ENCODE results near the gene GNB3.

Gene GNB3

DNA sequence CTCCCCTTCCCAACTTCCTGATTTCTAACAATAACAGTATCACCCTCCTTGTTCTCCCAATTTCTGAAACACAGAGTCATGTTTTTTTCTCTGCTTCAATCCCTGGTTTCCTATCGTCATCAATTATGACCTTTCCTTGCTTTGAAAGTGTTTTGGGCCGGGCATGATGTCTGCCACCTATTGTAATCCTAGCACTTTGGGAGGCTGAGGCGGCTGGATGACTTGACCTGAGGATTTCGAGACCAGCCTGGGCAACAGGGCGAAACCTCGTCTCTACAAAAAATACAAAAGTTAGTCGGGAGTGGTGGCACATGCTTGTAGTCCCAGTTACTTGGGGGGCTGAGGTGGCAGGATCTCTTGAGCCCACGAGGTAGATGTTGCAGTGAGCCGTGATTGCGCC lies 31.7 kb upstream of the GNB3 start:
- H3K4me3 ChIP-seq (ENCODE audit: low read depth, low read length) = no peak overlapping the region
- TF ChIP-seq, protein P1, sequence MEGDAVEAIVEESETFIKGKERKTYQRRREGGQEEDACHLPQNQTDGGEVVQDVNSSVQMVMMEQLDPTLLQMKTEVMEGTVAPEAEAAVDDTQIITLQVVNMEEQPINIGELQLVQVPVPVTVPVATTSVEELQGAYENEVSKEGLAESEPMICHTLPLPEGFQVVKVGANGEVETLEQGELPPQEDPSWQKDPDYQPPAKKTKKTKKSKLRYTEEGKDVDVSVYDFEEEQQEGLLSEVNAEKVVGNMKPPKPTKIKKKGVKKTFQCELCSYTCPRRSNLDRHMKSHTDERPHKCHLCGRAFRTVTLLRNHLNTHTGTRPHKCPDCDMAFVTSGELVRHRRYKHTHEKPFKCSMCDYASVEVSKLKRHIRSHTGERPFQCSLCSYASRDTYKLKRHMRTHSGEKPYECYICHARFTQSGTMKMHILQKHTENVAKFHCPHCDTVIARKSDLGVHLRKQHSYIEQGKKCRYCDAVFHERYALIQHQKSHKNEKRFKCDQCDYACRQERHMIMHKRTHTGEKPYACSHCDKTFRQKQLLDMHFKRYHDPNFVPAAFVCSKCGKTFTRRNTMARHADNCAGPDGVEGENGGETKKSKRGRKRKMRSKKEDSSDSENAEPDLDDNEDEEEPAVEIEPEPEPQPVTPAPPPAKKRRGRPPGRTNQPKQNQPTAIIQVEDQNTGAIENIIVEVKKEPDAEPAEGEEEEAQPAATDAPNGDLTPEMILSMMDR (IDR thresholded peaks at IDR 0.05; ENCODE audit: low read depth, low read length) = no peak

DNA sequence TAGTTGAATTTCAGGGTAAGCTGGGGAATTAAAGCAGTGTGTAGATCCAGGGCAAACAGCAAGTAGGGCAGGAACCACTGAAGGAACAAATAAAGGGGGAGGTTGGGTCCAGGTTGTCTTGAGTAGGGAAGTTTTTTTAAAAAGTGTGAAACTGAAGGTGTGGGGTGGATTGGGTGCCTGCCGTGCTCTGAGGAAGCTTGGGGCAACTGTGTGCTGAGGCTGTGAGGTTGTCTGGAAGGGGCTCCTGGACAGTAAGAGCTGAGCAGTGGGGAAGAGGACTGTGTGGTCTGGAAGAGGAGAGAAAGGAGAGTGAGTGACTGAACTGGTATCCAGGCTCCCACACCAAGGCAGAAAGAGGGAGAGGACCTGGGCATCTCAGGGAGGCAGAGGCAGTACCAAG lies 30.0 kb upstream of the GNB3 start:
- H3K4me3 ChIP-seq (ENCODE audit: low read depth, low read length) = no peak overlapping the region
- TF ChIP-seq, protein P1 (IDR thresholded peaks at IDR 0.05; ENCODE audit: low read depth, low read length) = no peak

GRCh38 chr12:6813363-6813762 lies 27.4 kb upstream of the GNB3 start:
- TF ChIP-seq, protein P1 (IDR thresholded peaks at IDR 0.05; ENCODE audit: low read depth, low read length) = no peak

GRCh38 chr12:6816598-6816997 lies 24.1 kb upstream of the GNB3 start:
- TF ChIP-seq, protein P1 (IDR thresholded peaks at IDR 0.05; ENCODE audit: low read depth, low read length) = no peak
- H3K4me3 ChIP-seq (ENCODE audit: low read depth, low read length) = no peak overlapping the region

More at GRCh38 chr12:6813363-6813762, 27.4 kb upstream of the GNB3 start:
- no peak overlapping the region for H3K4me3 ChIP-seq (ENCODE audit: low read depth, low read length)

- TF ChIP-seq, protein P1 (IDR thresholded peaks at IDR 0.05; ENCODE audit: low read depth, low read length) = no peak
- no peak overlapping the region for H3K4me3 ChIP-seq (ENCODE audit: low read depth, low read length)
These were observed 23.6 kb upstream of the GNB3 start for GRCh38 chr12:6817098-6817497.

DNA sequence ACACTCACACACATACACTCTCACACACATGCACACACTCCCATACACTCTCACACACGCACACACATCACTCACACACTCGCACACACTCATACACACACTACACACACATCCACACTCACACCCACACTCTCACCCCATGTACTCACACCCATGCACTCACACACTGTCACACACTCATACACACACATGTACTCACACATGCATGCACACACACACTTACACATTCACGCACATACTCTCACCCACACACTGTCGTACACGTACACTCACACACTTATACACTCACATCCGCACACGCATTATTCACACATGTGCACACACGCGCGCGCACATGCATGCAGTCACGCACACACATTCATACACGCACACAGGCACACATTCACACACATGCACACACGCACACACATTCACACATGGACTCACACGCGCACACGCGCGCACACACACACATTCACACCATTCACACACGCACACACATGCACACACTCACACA lies 23.0 kb upstream of the GNB3 start:
- no peak overlapping the region for H3K4me3 ChIP-seq (ENCODE audit: low read depth, low read length)
- TF ChIP-seq, protein P1 (IDR thresholded peaks at IDR 0.05; ENCODE audit: low read depth, low read length) = no peak

GRCh38 chr12:6818222-6818621 lies 22.5 kb upstream of the GNB3 start:
- H3K4me3 ChIP-seq (ENCODE audit: low read depth, low read length) = no peak overlapping the region
- TF ChIP-seq, protein P1 (IDR thresholded peaks at IDR 0.05; ENCODE audit: low read depth, low read length) = no peak
